ENCODE results near the gene AFP. TPM values are rescaled to one million over a fixed set of nuclear protein-coding genes. Genes with fewer than 3 reads are reported as not detected.
A peak's percentile ranks its signal among the peaks of the same experiment; 100 is the strongest.

The AFP gene
- total and polyA plus RNA-seq, 2 of the 13 experiments (the other 11 are each of a cell fraction or from before 2014, with no cell fraction given), result 9,434 to 13,105 TPM

DNA sequence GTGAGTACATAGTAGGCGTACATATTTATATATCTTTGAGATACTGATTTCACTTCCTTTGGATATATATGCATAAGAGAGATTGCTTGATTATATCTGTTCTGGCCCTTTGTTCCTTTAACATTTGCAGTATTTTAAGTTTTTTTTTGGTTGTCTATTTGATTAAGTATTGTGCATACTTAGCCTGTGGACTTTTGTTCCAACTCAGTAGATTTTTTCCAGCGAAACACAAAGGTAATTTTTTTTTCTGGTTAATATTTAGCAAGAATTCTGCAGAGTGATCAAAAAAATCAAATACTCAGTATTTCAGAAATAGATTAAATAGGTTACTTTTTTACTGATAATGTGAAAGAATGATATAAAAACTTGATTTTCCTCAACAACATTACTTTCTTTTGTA lies 45.3 kb downstream of the AFP start, which contains the start of gene AFM (continued):
- TF ChIP-seq, protein P1, sequence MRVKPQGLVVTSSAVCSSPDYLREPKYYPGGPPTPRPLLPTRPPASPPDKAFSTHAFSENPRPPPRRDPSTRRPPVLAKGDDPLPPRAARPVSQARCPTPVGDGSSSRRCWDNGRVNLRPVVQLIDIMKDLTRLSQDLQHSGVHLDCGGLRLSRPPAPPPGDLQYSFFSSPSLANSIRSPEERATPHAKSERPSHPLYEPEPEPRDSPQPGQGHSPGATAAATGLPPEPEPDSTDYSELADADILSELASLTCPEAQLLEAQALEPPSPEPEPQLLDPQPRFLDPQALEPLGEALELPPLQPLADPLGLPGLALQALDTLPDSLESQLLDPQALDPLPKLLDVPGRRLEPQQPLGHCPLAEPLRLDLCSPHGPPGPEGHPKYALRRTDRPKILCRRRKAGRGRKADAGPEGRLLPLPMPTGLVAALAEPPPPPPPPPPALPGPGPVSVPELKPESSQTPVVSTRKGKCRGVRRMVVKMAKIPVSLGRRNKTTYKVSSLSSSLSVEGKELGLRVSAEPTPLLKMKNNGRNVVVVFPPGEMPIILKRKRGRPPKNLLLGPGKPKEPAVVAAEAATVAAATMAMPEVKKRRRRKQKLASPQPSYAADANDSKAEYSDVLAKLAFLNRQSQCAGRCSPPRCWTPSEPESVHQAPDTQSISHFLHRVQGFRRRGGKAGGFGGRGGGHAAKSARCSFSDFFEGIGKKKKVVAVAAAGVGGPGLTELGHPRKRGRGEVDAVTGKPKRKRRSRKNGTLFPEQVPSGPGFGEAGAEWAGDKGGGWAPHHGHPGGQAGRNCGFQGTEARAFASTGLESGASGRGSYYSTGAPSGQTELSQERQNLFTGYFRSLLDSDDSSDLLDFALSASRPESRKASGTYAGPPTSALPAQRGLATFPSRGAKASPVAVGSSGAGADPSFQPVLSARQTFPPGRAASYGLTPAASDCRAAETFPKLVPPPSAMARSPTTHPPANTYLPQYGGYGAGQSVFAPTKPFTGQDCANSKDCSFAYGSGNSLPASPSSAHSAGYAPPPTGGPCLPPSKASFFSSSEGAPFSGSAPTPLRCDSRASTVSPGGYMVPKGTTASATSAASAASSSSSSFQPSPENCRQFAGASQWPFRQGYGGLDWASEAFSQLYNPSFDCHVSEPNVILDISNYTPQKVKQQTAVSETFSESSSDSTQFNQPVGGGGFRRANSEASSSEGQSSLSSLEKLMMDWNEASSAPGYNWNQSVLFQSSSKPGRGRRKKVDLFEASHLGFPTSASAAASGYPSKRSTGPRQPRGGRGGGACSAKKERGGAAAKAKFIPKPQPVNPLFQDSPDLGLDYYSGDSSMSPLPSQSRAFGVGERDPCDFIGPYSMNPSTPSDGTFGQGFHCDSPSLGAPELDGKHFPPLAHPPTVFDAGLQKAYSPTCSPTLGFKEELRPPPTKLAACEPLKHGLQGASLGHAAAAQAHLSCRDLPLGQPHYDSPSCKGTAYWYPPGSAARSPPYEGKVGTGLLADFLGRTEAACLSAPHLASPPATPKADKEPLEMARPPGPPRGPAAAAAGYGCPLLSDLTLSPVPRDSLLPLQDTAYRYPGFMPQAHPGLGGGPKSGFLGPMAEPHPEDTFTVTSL (CRISPR knock-in tag; IDR thresholded peaks at IDR 0.05; ENCODE audit: borderline replicate concordance), result peak; percentile 24; the same call in 1 of the 2 replicates
- TF ChIP-seq MAFG (CRISPR knock-in tag; IDR thresholded peaks at IDR 0.05), result no peak
- TF ChIP-seq MIXL1 (CRISPR knock-in tag; IDR thresholded peaks at IDR 0.05), result peak; percentile 43; the same call in 1 of the 2 replicates
- TF ChIP-seq NCOR1 (IDR thresholded peaks at IDR 0.05; ENCODE audit: borderline replicate concordance, low read length), result peak; percentile 74; the same call in 1 of the 2 replicates
- no peak for TF ChIP-seq XBP1 (CRISPR knock-in tag; IDR thresholded peaks at IDR 0.05)
- no peak for TF ChIP-seq BRD4 (CRISPR knock-in tag; IDR thresholded peaks at IDR 0.05)
- TF ChIP-seq NPAS2 (CRISPR knock-in tag; IDR thresholded peaks at IDR 0.05; ENCODE audit: borderline replicate concordance), result no peak
- TF ChIP-seq NFIC (IDR thresholded peaks at IDR 0.05; ENCODE audit: low read length), result peak; percentile 69; the same call in 1 of the 2 replicates
- TF ChIP-seq U2AF1 (optimal IDR thresholded peaks at IDR 0.05; ENCODE audit: low read depth, low read length), result no peak
- no peak for TF ChIP-seq ZFP62 (CRISPR knock-in tag; IDR thresholded peaks at IDR 0.05)
- TF ChIP-seq ARNT (IDR thresholded peaks at IDR 0.05), result no peak
- peak; percentile 37; the same call in 1 of the 2 replicates for TF ChIP-seq HNF4A (CRISPR knock-in tag; IDR thresholded peaks at IDR 0.05)
- TF ChIP-seq GATAD2A (CRISPR knock-in tag; IDR thresholded peaks at IDR 0.05), result peak; percentile 31; the same call in 1 of the 2 replicates
- TF ChIP-seq CEBPG (CRISPR knock-in tag; IDR thresholded peaks at IDR 0.05), result 0 out of 2 replicates have a peak, but pooled peaks have one; percentile 5
- no peak for TF ChIP-seq SOX6 (IDR thresholded peaks at IDR 0.05)
- peak; percentile 40; the same call in 1 of the 2 replicates for TF ChIP-seq SOX6 (CRISPR knock-in tag; IDR thresholded peaks at IDR 0.05)
- TF ChIP-seq, protein P2, sequence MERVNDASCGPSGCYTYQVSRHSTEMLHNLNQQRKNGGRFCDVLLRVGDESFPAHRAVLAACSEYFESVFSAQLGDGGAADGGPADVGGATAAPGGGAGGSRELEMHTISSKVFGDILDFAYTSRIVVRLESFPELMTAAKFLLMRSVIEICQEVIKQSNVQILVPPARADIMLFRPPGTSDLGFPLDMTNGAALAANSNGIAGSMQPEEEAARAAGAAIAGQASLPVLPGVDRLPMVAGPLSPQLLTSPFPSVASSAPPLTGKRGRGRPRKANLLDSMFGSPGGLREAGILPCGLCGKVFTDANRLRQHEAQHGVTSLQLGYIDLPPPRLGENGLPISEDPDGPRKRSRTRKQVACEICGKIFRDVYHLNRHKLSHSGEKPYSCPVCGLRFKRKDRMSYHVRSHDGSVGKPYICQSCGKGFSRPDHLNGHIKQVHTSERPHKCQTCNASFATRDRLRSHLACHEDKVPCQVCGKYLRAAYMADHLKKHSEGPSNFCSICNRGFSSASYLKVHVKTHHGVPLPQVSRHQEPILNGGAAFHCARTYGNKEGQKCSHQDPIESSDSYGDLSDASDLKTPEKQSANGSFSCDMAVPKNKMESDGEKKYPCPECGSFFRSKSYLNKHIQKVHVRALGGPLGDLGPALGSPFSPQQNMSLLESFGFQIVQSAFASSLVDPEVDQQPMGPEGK (CRISPR knock-in tag; IDR thresholded peaks at IDR 0.05), result no peak
- TF ChIP-seq ZNF350 (CRISPR knock-in tag; IDR thresholded peaks at IDR 0.05; ENCODE audit: borderline replicate concordance, low read depth), result no peak
- TF ChIP-seq ZNF160 (CRISPR knock-in tag; IDR thresholded peaks at IDR 0.05), result no peak
- TF ChIP-seq, protein P3, sequence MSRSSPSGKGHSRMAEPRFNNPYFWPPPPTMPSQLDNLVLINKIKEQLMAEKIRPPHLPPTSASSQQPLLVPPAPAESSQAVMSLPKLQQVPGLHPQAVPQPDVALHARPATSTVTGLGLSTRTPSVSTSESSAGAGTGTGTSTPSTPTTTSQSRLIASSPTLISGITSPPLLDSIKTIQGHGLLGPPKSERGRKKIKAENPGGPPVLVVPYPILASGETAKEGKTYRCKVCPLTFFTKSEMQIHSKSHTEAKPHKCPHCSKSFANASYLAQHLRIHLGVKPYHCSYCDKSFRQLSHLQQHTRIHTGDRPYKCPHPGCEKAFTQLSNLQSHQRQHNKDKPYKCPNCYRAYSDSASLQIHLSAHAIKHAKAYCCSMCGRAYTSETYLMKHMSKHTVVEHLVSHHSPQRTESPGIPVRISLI (CRISPR knock-in tag; IDR thresholded peaks at IDR 0.05; ENCODE audit: borderline replicate concordance), result peak; percentile 89
- no peak for TF ChIP-seq ZNF136 (CRISPR knock-in tag; IDR thresholded peaks at IDR 0.05; ENCODE audit: low read depth)
- TF ChIP-seq ZNF557 (CRISPR knock-in tag; IDR thresholded peaks at IDR 0.05), result no peak
- TF ChIP-seq RXRB (CRISPR knock-in tag; IDR thresholded peaks at IDR 0.05; ENCODE audit: borderline replicate concordance), result peak; percentile 27; the same call in 1 of the 2 replicates
- no peak for TF ChIP-seq SOX13 (IDR thresholded peaks at IDR 0.05)
- TF ChIP-seq SOX13 (CRISPR knock-in tag; conservative IDR thresholded peaks at IDR 0.05 in 1 of 2, IDR thresholded peaks at IDR 0.05 in 1 of 2), result peak in 1 of 2 experiments; percentile 84; a peak in 2 of 4 replicates
- peak; percentile 74; the same call in 1 of the 2 replicates for TF ChIP-seq SOX5 (CRISPR knock-in tag; IDR thresholded peaks at IDR 0.05; ENCODE audit: borderline replicate concordance)
